Measurements from ENCODE around the gene TMUB2.

DNA sequence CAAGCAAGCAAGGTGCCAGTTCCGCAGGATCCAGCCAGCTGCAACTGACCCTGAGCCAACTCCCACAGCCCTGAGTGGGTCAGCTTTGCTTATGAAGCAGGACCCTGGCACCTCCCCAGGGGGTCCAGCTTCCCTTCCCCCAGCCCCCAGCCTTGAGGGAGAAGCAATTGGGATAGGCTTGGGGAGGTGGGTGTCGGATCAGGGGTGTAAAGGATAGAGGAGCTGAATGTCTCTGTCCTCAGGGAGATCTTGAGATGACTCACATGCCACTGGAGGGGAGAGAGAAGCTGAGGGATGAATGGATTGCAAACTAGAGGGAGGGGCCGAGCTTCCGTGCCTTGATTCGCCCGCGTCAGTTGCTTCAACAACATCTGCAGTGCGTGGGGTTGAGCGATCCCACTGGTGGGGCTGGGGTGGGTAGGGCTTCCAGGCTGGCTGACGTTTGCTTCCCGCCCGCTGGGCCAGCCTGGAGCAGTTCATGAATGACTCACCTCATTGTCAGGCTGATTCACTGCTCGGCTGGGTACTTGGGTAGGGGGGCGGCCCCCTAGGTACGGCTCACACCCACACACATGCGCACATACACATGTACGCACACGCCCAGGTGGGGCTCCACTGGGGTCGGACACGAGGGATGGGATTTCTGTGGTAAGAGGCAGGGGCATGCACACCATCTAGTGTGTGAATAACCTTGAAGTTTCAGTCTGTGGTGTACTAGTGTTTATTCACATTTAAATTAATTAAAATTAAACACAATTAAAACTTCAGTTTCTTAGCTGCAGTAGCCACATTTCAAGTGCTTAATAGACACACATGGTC lies 48.7 kb upstream of the TMUB2 start:
- TF ChIP-seq EP300 (IDR thresholded peaks at IDR 0.05) (peak in 1 of 4 donors; percentile 25), POLR2A (IDR thresholded peaks at IDR 0.05) (peak in 1 of 4 donors; percentile 14), CTCF (IDR thresholded peaks at IDR 0.05) (no peak), POLR2AphosphoS5 (IDR thresholded peaks at IDR 0.05) (peak; percentile 52 to 58)

Data from upper lobe of left lung (tissue), 4 donors.